K562 (cell line): ENCODE data around the gene TTC22. TPM values are rescaled to one million over a fixed set of nuclear protein-coding genes. Genes with fewer than 3 reads are reported as not detected.

Experiments used
- ATAC-seq: fragments of 200-7000 bp; cut with Tn5 transposase; 3 replicates; pipeline ENCODE4 v1.9.1; 2020; ENCODE audit warnings: moderate library complexity
- BruUV-seq: library from RNA; stranded (reverse); fragments of 400-500 nt; replicated peaks from 2 replicates; lab custom pipeline; 2021; lab: Mats Ljungman, UMichigan
- CTCF ChIA-PET: fragments of 300-600 bp; formaldehyde crosslinking; extraction: SDS; loops from one replicate; lab custom pipeline; 2021; ENCODE audit warnings: low intra/inter-chr PET ratio; lab: Yijun Ruan, JAX
- POLR2A ChIA-PET: fragments of 300-600, 350-650 bp; sonication (Branson Sonifier 250); formaldehyde crosslinking; extraction: SDS; loops from one replicate; lab custom pipeline; 2021; ENCODE audit warnings: antibody characterized with exemption, inconsistent platforms; lab: Yijun Ruan, JAX
- DNase-seq, 4 experiments: peaks; one replicate each; pipeline versions ENCODE4 v3.0.0 to v3.0.0-alpha.2; 2011 to 2018; ENCODE audit warnings: low spot score in 3 of 4, mixed read lengths in 3 of 4; ENCODE audit errors: extremely low read depth in 1 of 4
- FAIRE-seq: peaks from 2 replicates; lab custom pipeline; 2011; peaks lifted over from hg19 to GRCh38; lab: Jason Lieb, UNC
- H2AFZ ChIP-seq: 2 replicates; pipeline ENCODE4 v1.6.0; 2011; ENCODE audit warnings: low read depth, low read length, control low read depth, inconsistent platforms
- H3K27ac ChIP-seq: fragments of 200-600 bp; 3 replicates; pipeline ENCODE4 v1.8.0; 2011; ENCODE audit warnings: low read depth, mild to moderate bottlenecking, control low read depth, inconsistent platforms, low read length, moderate library complexity, mixed read lengths; ENCODE audit errors: extremely low read depth
- H3K27me3 ChIP-seq, 2 experiments: fragments of 300-600 bp in 1 of 2; 2 replicates in 1 of 2; 3 replicates in 1 of 2; pipeline versions ENCODE4 v1.6.0 to v1.8.0; 2011; ENCODE audit warnings: inconsistent platforms in 2 of 2, low read length in 2 of 2, mild to moderate bottlenecking in 1 of 2, mixed read lengths in 1 of 2, moderate library complexity in 1 of 2; ENCODE audit not compliant: control insufficient read depth in 2 of 2, insufficient read depth in 2 of 2
- H3K36me3 ChIP-seq: fragments of 300-600 bp; 3 replicates; pipeline ENCODE4 v1.8.0; 2011; ENCODE audit warnings: mild to moderate bottlenecking, low read length, inconsistent platforms; ENCODE audit not compliant: control insufficient read depth, insufficient read depth
- H3K4me1 ChIP-seq, 2 experiments: fragments of 200-600 bp in 1 of 2; replicated peaks in 1 of 2; 2 replicates in 1 of 2; 3 replicates in 1 of 2; pipeline versions ENCODE4 v1.5.1 to v1.8.0; 2011; ENCODE audit warnings: inconsistent platforms in 2 of 2, low read length in 2 of 2, mild to moderate bottlenecking in 1 of 2, mixed read lengths in 1 of 2, moderate library complexity in 1 of 2; ENCODE audit not compliant: control insufficient read depth in 2 of 2, insufficient read depth in 2 of 2
- H3K4me2 ChIP-seq: 2 replicates; pipeline ENCODE4 v1.6.1; 2011; ENCODE audit warnings: low read length, control low read depth, inconsistent platforms, mixed read lengths; ENCODE audit not compliant: insufficient read depth
- H3K4me3 ChIP-seq: fragments of 200-600 bp; sonication (generic), shearing (Covaris generic); 2 replicates; pipeline ENCODE4 v1.5.1; 2016; ENCODE audit warnings: control low read depth, inconsistent platforms
- H3K79me2 ChIP-seq: fragments of 200-600 bp; 3 replicates; pipeline ENCODE4 v1.8.0; 2011; ENCODE audit warnings: low read length, inconsistent platforms; ENCODE audit not compliant: control insufficient read depth, insufficient read depth
- H3K9ac ChIP-seq, 2 experiments: 2 replicates each; pipeline versions ENCODE4 v1.6.0 to v1.6.1; 2011; ENCODE audit warnings: low read depth in 2 of 2, low read length in 2 of 2, control low read depth in 1 of 2, inconsistent platforms in 1 of 2, mild to moderate bottlenecking in 1 of 2, mixed read lengths in 1 of 2; ENCODE audit not compliant: insufficient read depth in 1 of 2
- H3K9me1 ChIP-seq: one replicate; pipeline ENCODE4 v1.6.0; 2011; ENCODE audit warnings: inconsistent platforms, mild to moderate bottlenecking, low read length, moderate library complexity; ENCODE audit not compliant: control insufficient read depth, insufficient read depth
- H3K9me3 ChIP-seq: replicated peaks from 2 replicates; pipeline ENCODE4 v1.5.1; 2011; ENCODE audit warnings: low read depth, low read length, inconsistent platforms; ENCODE audit not compliant: control insufficient read depth, insufficient read depth
- H4K20me1 ChIP-seq: replicated peaks from 2 replicates; pipeline ENCODE4 v1.6.1; 2011; ENCODE audit warnings: low read length, inconsistent platforms, mixed read lengths; ENCODE audit not compliant: control insufficient read depth, insufficient read depth
- CHD1 ChIP-seq: fragments of 200-600 bp; sonication (generic); IDR thresholded peaks from one replicate; pipeline ENCODE4 v1.6.1; 2012; ENCODE audit warnings: mild to moderate bottlenecking, moderate library complexity, low read length, inconsistent platforms
- EGR1 ChIP-seq: fragments of 450-650 bp; conservative IDR thresholded peaks from 2 replicates; pipeline ENCODE4 v1.6.1; 2017; ENCODE audit warnings: mild to moderate bottlenecking
- EP400 ChIP-seq: fragments of 450-650 bp; IDR thresholded peaks from 2 replicates; pipeline ENCODE4 v1.6.1; 2017; ENCODE audit warnings: antibody characterized with exemption, mild to moderate bottlenecking, moderate library complexity
- FOXA3 ChIP-seq, 2 experiments: fragments of 450-650 bp in 1 of 2; sonication (generic) in 1 of 2; formaldehyde crosslinking; IDR thresholded peaks in 1 of 2; conservative IDR thresholded peaks in 1 of 2; 2 replicates each; pipeline versions ENCODE4 v1.4.0 to v1.8.0; 2020 to 2022; ENCODE audit warnings: mild to moderate bottlenecking in 2 of 2, missing genetic modification reagents in 1 of 2
- MAFG ChIP-seq: fragments of 450-650 bp; conservative IDR thresholded peaks from 2 replicates; pipeline ENCODE4 v1.6.1; 2016; ENCODE audit warnings: missing genetic modification characterization, missing compliant biosample characterization
- NCOR1 ChIP-seq: fragments of 450-650 bp; IDR thresholded peaks from 2 replicates; pipeline ENCODE4 v1.6.1; 2016; ENCODE audit warnings: mild to moderate bottlenecking, moderate library complexity
- POLR3A ChIP-seq: IDR thresholded peaks from 2 replicates; pipeline ENCODE4 v1.6.1; 2011; ENCODE audit warnings: borderline replicate concordance, mild to moderate bottlenecking, moderate library complexity; ENCODE audit not compliant: insufficient read length, insufficient read depth; ENCODE audit errors: extremely low read depth
- SMARCC2 ChIP-seq: fragments of 450-650 bp; IDR thresholded peaks from 2 replicates; pipeline ENCODE4 v1.6.1; 2017; ENCODE audit warnings: antibody characterized with exemption, moderate library complexity, mild to moderate bottlenecking, low read depth
- ZBTB1 ChIP-seq: sonication (generic); formaldehyde crosslinking; IDR thresholded peaks from 2 replicates; pipeline ENCODE4 v1.8.1; 2023; ENCODE audit warnings: missing genetic modification reagents, low read depth, mild to moderate bottlenecking, borderline replicate concordance
- ZNF253 ChIP-seq: fragments of 250-450 bp; sonication (Bioruptor Pico); conservative IDR thresholded peaks from 2 replicates; pipeline ENCODE4 v1.6.1; 2021; ENCODE audit warnings: mild to moderate bottlenecking
- WGBS: fragments of 100-300 bp; shearing (Covaris generic); methylation state at CpG from one replicate; pipeline ENCODE4 v1.1.6; 2016; ENCODE audit warnings: low coverage, mixed read lengths; ENCODE audit not compliant: insufficient coverage; ENCODE audit errors: missing lambda C conversion rate; 5-methylcytosine and 5-hydroxymethylcytosine counted together
- in situ Hi-C: fragments of 300-500 bp; cut with MboI; formaldehyde crosslinking; loops from 4 replicates; pipeline ENCODE4 v1.15.0; 2018; ENCODE audit warnings: inconsistent platforms, mixed read lengths
- intact Hi-C: fragments of 100-400 bp; cut with micrococcal nuclease; formaldehyde crosslinking; loops from 2 replicates; pipeline ENCODE4 v1.14.2; 2022
- polyA plus RNA-seq, 8 experiments: library from polyadenylated mRNA; depleted of rRNA in 4 of 8; stranded (reverse) in 5 of 8; unstranded in 3 of 8; fragments of >200 nt; fragmentation: Nextera tagmentation in 2 of 8; fragmentation: Illumina TruSeq in 1 of 8; extraction: Ambion mirVana in 2 of 8; extraction: Trizol in 1 of 8; gene quantifications; 2 replicates each; pipeline versions ENCODE4 v1.2.1 to v1.2.3, GENCODE V29; 2011 to 2014; ENCODE audit warnings: inconsistent platforms in 1 of 8, missing spikeins in 1 of 8
- total RNA-seq, 7 experiments: library from RNA; depleted of rRNA in 6 of 7; stranded (reverse); fragments of >200 nt in 6 of 7; fragmentation: Illumina TruSeq in 2 of 7; extraction: Trizol in 2 of 7; gene quantifications; 2 replicates each; pipeline versions ENCODE4 v1.2.1 to v1.2.3, GENCODE V29; 2011 to 2021; ENCODE audit warnings: low replicate concordance in 1 of 7

TTC22 gene
- total and polyA plus RNA-seq, 9 of the 15 experiments (the other 6 are each of a cell fraction or from before 2014, with no cell fraction given) = 0.07 TPM; not detected in 8

- FAIRE-seq = no peak
- no peak for ATAC-seq
- H3K27ac ChIP-seq = no peak overlapping the region
- no peak overlapping the region for H3K4me3 ChIP-seq
- 0% methylated on average over 2 of the region's 2 CpGs for WGBS
- no peak for DNase-seq
- H3K9ac ChIP-seq = no peak overlapping the region
- H3K9me3 ChIP-seq = no peaks in the 10 kb centered on the region
- no peaks in the 10 kb centered on the region; the same call in 2 of the 3 replicates for H3K36me3 ChIP-seq
- no peaks in the 10 kb centered on the region for H3K9me1 ChIP-seq
- no peaks in the 10 kb centered on the region for H3K79me2 ChIP-seq
- no TSS peak for BruUV-seq
- H3K4me2 ChIP-seq = no peak overlapping the region
- peaks cover 9 to 16% of the 10 kb centered on the region in 2 experiments; a peak in 4 of 5 replicates for H3K27me3 ChIP-seq
- CTCF ChIA-PET = no interaction called here
- POLR2A ChIA-PET = no interaction called here
- in situ Hi-C loops = no loop called here
- H3K4me1 ChIP-seq = no peaks in the 10 kb centered on the region
- no peak overlapping the region for H2AFZ ChIP-seq
- intact Hi-C loops = no loop called here
- no peaks in the 10 kb centered on the region for H4K20me1 ChIP-seq
- TF ChIP-seq CHD1 (no peak), FOXA3 (CRISPR knock-in tag; conservative IDR thresholded peaks at IDR 0.05 in 1 of 2, IDR thresholded peaks at IDR 0.05 in 1 of 2) (no peak), ZBTB1 (CRISPR knock-in tag) (no peak), ZNF253 (CRISPR knock-in tag) (no peak), EGR1 (no peak), EP400 (no peak), SMARCC2 (no peak), NCOR1 (no peak), POLR3A (no peak), MAFG (tag) (no peak)
These were observed 38.7 kb upstream of the TTC22 start for GRCh38 chr1:54839824-54840223.
